ENCODE data around the gene CHCHD5.
A peak's percentile ranks its signal among the peaks of the same experiment; 100 is the strongest.

The CHCHD5 gene

GRCh38 chr2:112626604-112627059 is 42.2 kb downstream of the CHCHD5 start:
- DNase-seq: peak; percentile 38

GRCh38 chr2:112627060-112628040 is 42.9 kb downstream of the CHCHD5 start:
- no peak for DNase-seq

DNA sequence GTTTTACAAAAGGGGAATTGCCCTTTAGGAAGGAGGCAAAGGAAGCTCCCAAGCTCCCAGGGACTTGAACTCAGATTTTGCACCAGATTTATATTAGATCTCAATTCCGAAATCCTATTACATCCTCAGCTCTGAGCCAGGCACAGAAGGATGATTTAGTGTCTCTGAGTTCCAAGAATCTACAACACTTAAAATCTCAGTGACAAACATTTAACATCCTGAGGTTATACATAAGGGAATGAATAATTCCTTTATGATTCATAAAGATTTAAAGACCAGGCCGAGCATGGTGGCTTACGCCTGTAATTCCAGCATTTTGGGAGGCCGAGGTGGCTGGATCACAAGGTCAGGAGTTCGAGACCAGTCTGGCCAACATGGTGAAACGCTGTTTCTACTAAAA is 44.8 kb downstream of the CHCHD5 start:
- no peak for DNase-seq

GRCh38 chr2:112629823-112630222 is 45.4 kb downstream of the CHCHD5 start:
- DNase-seq: no peak

DNA sequence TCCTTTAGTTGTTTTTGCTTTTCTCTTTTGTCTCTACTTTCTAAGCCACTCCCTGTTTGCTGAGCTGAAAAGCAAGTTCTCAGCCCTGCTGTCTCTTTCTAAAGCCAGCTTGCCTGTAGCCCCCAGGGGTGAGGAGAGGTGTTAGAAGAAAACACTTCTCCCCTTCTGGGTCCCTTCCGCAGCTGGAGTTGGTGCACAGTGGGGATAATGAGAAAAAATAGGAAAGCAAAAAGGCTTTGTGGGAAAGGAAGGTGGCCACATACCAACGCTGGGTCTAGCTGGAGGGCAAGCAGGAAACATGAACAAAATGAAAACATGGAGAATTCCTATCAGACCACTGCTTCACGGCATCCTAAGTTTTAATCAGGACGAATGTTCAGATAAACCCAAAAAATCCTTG is 45.9 kb downstream of the CHCHD5 start:
- DNase-seq: no peak

- no peak for DNase-seq
Observed at GRCh38 chr2:112633708-112634107, 49.3 kb downstream of the CHCHD5 start.

- DNase-seq: no peak
Observed at GRCh38 chr2:112634153-112634873, 49.9 kb downstream of the CHCHD5 start.

- DNase-seq: no peak
Observed at GRCh38 chr2:112634874-112635157, 50.4 kb downstream of the CHCHD5 start.

- no peak for DNase-seq
Observed at GRCh38 chr2:112636605-112637288, 52.3 kb downstream of the CHCHD5 start.

DNA sequence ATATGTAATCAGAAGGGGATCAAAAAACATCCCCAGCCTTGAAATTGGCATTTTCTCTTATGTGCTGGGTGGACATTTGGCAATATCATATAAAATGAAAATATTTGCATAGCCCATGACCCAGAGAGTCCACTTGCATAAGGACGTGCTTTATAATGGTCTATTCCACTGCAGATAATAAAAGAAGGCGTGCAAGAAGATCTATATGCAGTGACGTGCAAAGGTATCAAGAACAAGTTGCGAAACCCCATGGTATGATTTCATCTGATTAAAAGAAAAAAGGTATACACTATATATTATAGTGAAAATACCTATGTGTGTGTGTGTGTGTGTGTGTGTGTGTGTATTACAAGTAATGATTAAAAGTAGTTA is 52.9 kb downstream of the CHCHD5 start:
- DNase-seq: no peak
